SK-N-SH (cell line): ENCODE measurements around the gene PLK2. TPM values are rescaled to one million over a fixed set of nuclear protein-coding genes. Genes with fewer than 3 reads are reported as not detected.
A peak's percentile ranks its signal among the peaks of the same experiment; 100 is the strongest.

Experiments used
- CTCF ChIA-PET: fragments of 300-600, 350-600 bp; formaldehyde crosslinking; extraction: SDS; loops from one replicate; lab custom pipeline; 2021; lab: Yijun Ruan, JAX
- POLR2A ChIA-PET: fragments of 350-600 bp; sonication (Branson Sonifier 250); formaldehyde crosslinking; extraction: SDS; loops from one replicate; lab custom pipeline; 2020; ENCODE audit warnings: antibody characterized with exemption, inconsistent platforms; lab: Yijun Ruan, JAX
- DNase-seq: peaks from one replicate; pipeline ENCODE4 v3.0.0; 2012
- H2AFZ ChIP-seq: fragments of 200-600 bp; sonication (generic); 2 replicates; pipeline ENCODE4 v1.8.1; 2016; ENCODE audit warnings: antibody characterized with exemption, mild to moderate bottlenecking, low read depth
- H3F3A ChIP-seq: fragments of 200-600 bp; sonication (generic); replicated peaks from 2 replicates; pipeline ENCODE3; 2016; ENCODE audit warnings: antibody characterized with exemption, mild to moderate bottlenecking; ENCODE audit not compliant: insufficient read depth
- H3K27ac ChIP-seq, 2 experiments: fragments of 200-500 bp in 1 of 2; fragments of 200-600 bp in 1 of 2; sonication (Bioruptor generic) in 1 of 2; sonication (generic), shearing (Covaris generic) in 1 of 2; 2 replicates each; pipeline versions ENCODE4 v1.5.1 to v1.6.1; 2014 to 2016; ENCODE audit warnings: low read depth in 2 of 2, inconsistent platforms in 1 of 2, low read length in 1 of 2, mild to moderate bottlenecking in 1 of 2, mixed read lengths in 1 of 2
- H3K27me3 ChIP-seq: fragments of 200-600 bp; sonication (generic), shearing (Covaris generic); 2 replicates; pipeline ENCODE4 v1.6.1; 2016; ENCODE audit warnings: mixed run types; ENCODE audit not compliant: insufficient read depth
- H3K36me3 ChIP-seq, 2 experiments: fragments of 200-500 bp in 1 of 2; fragments of 200-600 bp in 1 of 2; sonication (Bioruptor generic) in 1 of 2; sonication (generic) in 1 of 2; replicated peaks in 1 of 2; 2 replicates each; pipeline versions ENCODE3 to v1.5.1; 2014 to 2016; ENCODE audit warnings: low read length in 1 of 2, mild to moderate bottlenecking in 1 of 2; ENCODE audit not compliant: insufficient read depth in 2 of 2, control insufficient read depth in 1 of 2
- H3K4me1 ChIP-seq, 2 experiments: fragments of 200-500 bp in 1 of 2; fragments of 200-600 bp in 1 of 2; sonication (Bioruptor generic) in 1 of 2; sonication (generic), shearing (Covaris generic) in 1 of 2; 2 replicates each; pipeline versions ENCODE4 v1.5.1 to v1.6.1; 2014 to 2016; ENCODE audit warnings: low read depth in 1 of 2, low read length in 1 of 2, mixed run types in 1 of 2; ENCODE audit not compliant: insufficient read depth in 2 of 2, control insufficient read depth in 1 of 2
- H3K4me2 ChIP-seq: fragments of 200-600 bp; sonication (generic), shearing (Covaris generic); 2 replicates; pipeline ENCODE4 v1.6.1; 2017; ENCODE audit warnings: mixed run types
- H3K4me3 ChIP-seq, 2 experiments: fragments of 200-500 bp in 1 of 2; fragments of 200-600 bp in 1 of 2; sonication (Bioruptor generic) in 1 of 2; sonication (generic), shearing (Covaris generic) in 1 of 2; 2 replicates each; pipeline versions ENCODE4 v1.5.1 to v1.8.1; 2014 to 2016; ENCODE audit warnings: low read depth in 2 of 2, inconsistent platforms in 1 of 2, low read length in 1 of 2, mild to moderate bottlenecking in 1 of 2, mixed read lengths in 1 of 2, moderate library complexity in 1 of 2
- H3K79me2 ChIP-seq: fragments of 200-600 bp; sonication (generic); 2 replicates; pipeline ENCODE4 v1.8.1; 2017; ENCODE audit warnings: mild to moderate bottlenecking; ENCODE audit not compliant: insufficient read depth
- H3K9ac ChIP-seq: fragments of 200-600 bp; sonication (generic); 2 replicates; pipeline ENCODE4 v1.6.1; 2017; ENCODE audit warnings: mixed run types
- H3K9me2 ChIP-seq: fragments of 200-600 bp; sonication (generic); 2 replicates; pipeline ENCODE4 v1.6.1; 2017; ENCODE audit warnings: mixed run types
- H3K9me3 ChIP-seq: fragments of 200-600 bp; sonication (generic); 2 replicates; pipeline ENCODE4 v1.6.1; 2017; ENCODE audit warnings: mixed run types, mild to moderate bottlenecking, moderate library complexity
- H4K20me1 ChIP-seq: fragments of 200-600 bp; sonication (generic); 2 replicates; pipeline ENCODE4 v1.6.1; 2017; ENCODE audit warnings: mild to moderate bottlenecking, mixed run types; ENCODE audit not compliant: insufficient read depth
- EZH2phosphoT487 ChIP-seq: fragments of 200-600 bp; sonication (generic); IDR thresholded peaks from 2 replicates; pipeline ENCODE4 v1.6.1; 2017; ENCODE audit warnings: low read depth, mixed run types, mild to moderate bottlenecking, antibody characterized with exemption, moderate library complexity, borderline replicate concordance
- FOSL2 ChIP-seq: IDR thresholded peaks from 2 replicates; pipeline ENCODE4 v1.4.0; 2012; ENCODE audit warnings: low read depth, mild to moderate bottlenecking, moderate library complexity, borderline replicate concordance
- FOXM1 ChIP-seq: IDR thresholded peaks from 2 replicates; pipeline ENCODE4 v1.4.0; 2012; ENCODE audit warnings: low read depth, mild to moderate bottlenecking
- GABPA ChIP-seq: IDR thresholded peaks from 2 replicates; pipeline ENCODE4 v1.4.0; 2012; ENCODE audit warnings: low read depth, mild to moderate bottlenecking
- IRF3 ChIP-seq: fragments of 150-350 bp; IDR thresholded peaks from 2 replicates; pipeline ENCODE4 v1.6.1; 2016; ENCODE audit warnings: mild to moderate bottlenecking, low read depth, low read length
- MEF2A ChIP-seq: IDR thresholded peaks from 2 replicates; pipeline ENCODE4 v1.4.0; 2012; ENCODE audit warnings: low read depth, borderline replicate concordance
- MXI1 ChIP-seq: IDR thresholded peaks from 2 replicates; pipeline ENCODE4 v1.6.1; 2012; ENCODE audit warnings: mild to moderate bottlenecking, low read depth, low read length, improper control_type of control experiment
- NFIC ChIP-seq: IDR thresholded peaks from 2 replicates; pipeline ENCODE4 v1.4.0; 2012; ENCODE audit warnings: borderline replicate concordance
- NRF1 ChIP-seq: IDR thresholded peaks from 2 replicates; pipeline ENCODE4 v1.6.1; 2012; ENCODE audit warnings: low read depth, mild to moderate bottlenecking, low read length
- PBX3 ChIP-seq: IDR thresholded peaks from 2 replicates; pipeline ENCODE4; 2012
- POLR2AphosphoS5 ChIP-seq: IDR thresholded peaks from 2 replicates; pipeline ENCODE4 v1.6.1; 2012; ENCODE audit warnings: low read depth, low read length
- RFX5 ChIP-seq: IDR thresholded peaks from 2 replicates; pipeline ENCODE4 v1.6.1; 2012; ENCODE audit warnings: mild to moderate bottlenecking, improper control_type of control experiment, low read length
- SIN3A ChIP-seq: IDR thresholded peaks from 2 replicates; pipeline ENCODE4 v1.6.1; 2012; ENCODE audit warnings: low read depth, mild to moderate bottlenecking, low read length, moderate library complexity, borderline replicate concordance
- SMC3 ChIP-seq: IDR thresholded peaks from 2 replicates; pipeline ENCODE4 v1.6.1; 2012; ENCODE audit warnings: low read depth, low read length, improper control_type of control experiment
- TAF1 ChIP-seq: IDR thresholded peaks from 2 replicates; pipeline ENCODE4 v1.6.1; 2012; ENCODE audit warnings: low read depth, mild to moderate bottlenecking, low read length, moderate library complexity, borderline replicate concordance
- TEAD4 ChIP-seq: IDR thresholded peaks from 2 replicates; pipeline ENCODE4 v1.4.0; 2012; ENCODE audit warnings: mild to moderate bottlenecking, borderline replicate concordance; ENCODE audit not compliant: insufficient read depth
- USF2 ChIP-seq: fragments of 150-350 bp; IDR thresholded peaks from 2 replicates; pipeline ENCODE4 v1.6.1; 2017; ENCODE audit warnings: antibody characterized with exemption, low read length, low read depth, borderline replicate concordance
- WGBS: methylation state at CpG from one replicate; pipeline ENCODE4 v1.1.6; 2017; ENCODE audit warnings: low lambda C conversion rate; 5-methylcytosine and 5-hydroxymethylcytosine counted together
- polyA plus RNA-seq, 3 experiments: library from polyadenylated mRNA; depleted of rRNA; stranded (reverse); fragments of >200 nt; gene quantifications; 2 replicates each; pipeline ENCODE4 v1.2.3, GENCODE V29; 2012
- TF ChIP-seq, protein P1 (sequence below): IDR thresholded peaks from 2 replicates; pipeline ENCODE4 v1.4.0; 2012; ENCODE audit warnings: low read depth
- TF ChIP-seq, protein P2 (sequence below): IDR thresholded peaks from 2 replicates; pipeline ENCODE4 v1.4.0; 2012; ENCODE audit warnings: low read depth, borderline replicate concordance

PLK2 gene
- polyA plus RNA-seq, 1 of the 3 experiments (the other 2 are of a cell fraction): 157 TPM

GRCh38 chr5:58455066-58455465, 4.8 kb downstream of the PLK2 start:
- peaks cover 69% of the 10 kb centered on the region for H3F3A ChIP-seq
- H3K9me3 ChIP-seq: no peaks in the 10 kb centered on the region
- peak overlapping the region; percentile 90 to 93; a peak in 3 of 4 replicates for H3K4me3 ChIP-seq
- H3K9ac ChIP-seq: peak overlapping the region; percentile 95; the same call in 1 of the 2 replicates
- H3K27me3 ChIP-seq: no peaks in the 10 kb centered on the region
- DNase-seq: no peak
- H2AFZ ChIP-seq: no peak overlapping the region
- H3K27ac ChIP-seq: peak overlapping the region; percentile 16 to 87; a peak in 3 of 4 replicates
- peak overlapping the region; percentile 87 for H3K4me2 ChIP-seq
- TF ChIP-seq SIN3A (no peak), POLR2AphosphoS5 (no peak), MXI1 (no peak), NRF1 (no peak), IRF3 (no peak), NFIC (no peak), RFX5 (no peak), FOSL2 (no peak), GABPA (no peak), PBX3 (no peak), FOXM1 (no peak), MEF2A (no peak), TAF1 (no peak), EZH2phosphoT487 (no peak), SMC3 (no peak), TEAD4 (no peak), USF2 (no peak)
- TF ChIP-seq, protein P1, sequence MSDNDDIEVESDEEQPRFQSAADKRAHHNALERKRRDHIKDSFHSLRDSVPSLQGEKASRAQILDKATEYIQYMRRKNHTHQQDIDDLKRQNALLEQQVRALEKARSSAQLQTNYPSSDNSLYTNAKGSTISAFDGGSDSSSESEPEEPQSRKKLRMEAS: no peak
- TF ChIP-seq, protein P2, sequence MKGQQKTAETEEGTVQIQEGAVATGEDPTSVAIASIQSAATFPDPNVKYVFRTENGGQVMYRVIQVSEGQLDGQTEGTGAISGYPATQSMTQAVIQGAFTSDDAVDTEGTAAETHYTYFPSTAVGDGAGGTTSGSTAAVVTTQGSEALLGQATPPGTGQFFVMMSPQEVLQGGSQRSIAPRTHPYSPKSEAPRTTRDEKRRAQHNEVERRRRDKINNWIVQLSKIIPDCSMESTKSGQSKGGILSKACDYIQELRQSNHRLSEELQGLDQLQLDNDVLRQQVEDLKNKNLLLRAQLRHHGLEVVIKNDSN: no peak
- TF ChIP-seq, all 33 proteins: peak for 0
- H3K79me2 ChIP-seq: peaks cover 62% of the 10 kb centered on the region
- no peaks in the 10 kb centered on the region for H3K9me2 ChIP-seq
- H3K4me1 ChIP-seq: no peaks in the 10 kb centered on the region; a peak in 1 of 4 replicates
- H4K20me1 ChIP-seq: peaks cover 69% of the 10 kb centered on the region
- H3K36me3 ChIP-seq: peaks cover 61 to 65% of the 10 kb centered on the region in 2 experiments
- CTCF ChIA-PET: interaction anchor here (1.5 to 2.5 kb wide), 5 partner anchors 558 to 1157 kb away, joined by 3 to 13 read pairs (median 6); no protein-coding TSS in a partner anchor
- POLR2A ChIA-PET: no interaction called here
- 81% methylated on average over 5 of the region's 5 CpGs for WGBS
